Thyroid gland (tissue), 4 donors: ENCODE measurements around the gene RAB21. TPM values are rescaled to one million over a fixed set of nuclear protein-coding genes. Genes with fewer than 3 reads are reported as not detected.
A peak's percentile ranks its signal among the peaks of the same experiment; 100 is the strongest.

Experiments
- DNase-seq, 2 donors: peaks; one replicate each; pipeline ENCODE4 v3.0.0-alpha.2; 2019
- H3K27ac ChIP-seq, 3 donors: fragments of 200-600 bp; sonication (generic); 1 replicate in 2 of 3; 2 replicates in 1 of 3; pipeline ENCODE4 v1.5.1; 2016 to 2019; ENCODE audit warnings: mild to moderate bottlenecking in 1 of 3, moderate library complexity in 1 of 3
- H3K27me3 ChIP-seq: fragments of 200-600 bp; sonication (generic); one replicate; pipeline ENCODE4 v1.5.1; 2019
- H3K36me3 ChIP-seq, 2 donors: fragments of 200-600 bp; sonication (generic); one replicate each; pipeline ENCODE4 v1.5.1; 2016 to 2019
- H3K4me1 ChIP-seq, 2 donors: fragments of 200-600 bp; sonication (generic); one replicate each; pipeline ENCODE4 v1.5.1; 2017 to 2019
- H3K4me3 ChIP-seq, 3 donors: fragments of 200-600 bp; sonication (generic); replicated peaks in 1 of 3; 1 replicate in 2 of 3; 2 replicates in 1 of 3; pipeline ENCODE4 v1.5.1; 2016; ENCODE audit warnings: mild to moderate bottlenecking in 1 of 3
- H3K9me3 ChIP-seq: fragments of 200-600 bp; sonication (generic); one replicate; pipeline ENCODE4 v1.5.1; 2017
- POLR2A ChIP-seq, 2 donors: fragments of 450-650 bp; IDR thresholded peaks; one replicate each; pipeline ENCODE4 v1.6.1; 2017; ENCODE audit warnings: antibody characterized with exemption in 2 of 2, mild to moderate bottlenecking in 2 of 2, moderate library complexity in 1 of 2
- WGBS, 2 donors: methylation state at CpG; one replicate each; pipeline ENCODE4 v1.1.5; 2017; 5-methylcytosine and 5-hydroxymethylcytosine counted together
- intact Hi-C: fragments of 100-400 bp; cut with DNase I; formaldehyde crosslinking; loops from one replicate; pipeline ENCODE4 v1.15.1; 2023
- total RNA-seq, 4 donors: library from RNA; depleted of rRNA; stranded (reverse); fragments of >200 nt; gene quantifications; one replicate each; pipeline ENCODE4 v1.2.3, GENCODE V29; 2016
- TF ChIP-seq, protein P1 (sequence below), 6 experiments: fragments of 200-600 bp in 3 of 6; fragments of 450-650 bp in 3 of 6; sonication (generic) in 3 of 6; IDR thresholded peaks; one replicate each; pipeline ENCODE4 v1.5.1; 2016 to 2019; ENCODE audit warnings: antibody characterized with exemption in 6 of 6, mild to moderate bottlenecking in 2 of 6, inconsistent platforms in 1 of 6, moderate library complexity in 1 of 6

RAB21 gene
- total RNA-seq, 4 donors from 2014 or later: 16.0 to 55.1 (median 28.1) TPM

GRCh38 chr12:71768900-71769299 lies 14.2 kb downstream of the RAB21 start:
- peaks cover 9 to 10% of the 10 kb centered on the region in 2 donors for H3K36me3 ChIP-seq
- no peak overlapping the region for H3K4me3 ChIP-seq
- H3K27ac ChIP-seq: no peak overlapping the region
- H3K9me3 ChIP-seq: no peaks in the 10 kb centered on the region
- intact Hi-C loops: no loop called here
- no peaks in the 10 kb centered on the region for H3K4me1 ChIP-seq
- WGBS, 2 donors: 86 to 93% methylated on average over 2 of the region's 2 CpGs
- no peaks in the 10 kb centered on the region for H3K27me3 ChIP-seq
- no peak for DNase-seq
- TF ChIP-seq POLR2A (IDR thresholded peaks at IDR 0.05): no peak
- TF ChIP-seq, protein P1, sequence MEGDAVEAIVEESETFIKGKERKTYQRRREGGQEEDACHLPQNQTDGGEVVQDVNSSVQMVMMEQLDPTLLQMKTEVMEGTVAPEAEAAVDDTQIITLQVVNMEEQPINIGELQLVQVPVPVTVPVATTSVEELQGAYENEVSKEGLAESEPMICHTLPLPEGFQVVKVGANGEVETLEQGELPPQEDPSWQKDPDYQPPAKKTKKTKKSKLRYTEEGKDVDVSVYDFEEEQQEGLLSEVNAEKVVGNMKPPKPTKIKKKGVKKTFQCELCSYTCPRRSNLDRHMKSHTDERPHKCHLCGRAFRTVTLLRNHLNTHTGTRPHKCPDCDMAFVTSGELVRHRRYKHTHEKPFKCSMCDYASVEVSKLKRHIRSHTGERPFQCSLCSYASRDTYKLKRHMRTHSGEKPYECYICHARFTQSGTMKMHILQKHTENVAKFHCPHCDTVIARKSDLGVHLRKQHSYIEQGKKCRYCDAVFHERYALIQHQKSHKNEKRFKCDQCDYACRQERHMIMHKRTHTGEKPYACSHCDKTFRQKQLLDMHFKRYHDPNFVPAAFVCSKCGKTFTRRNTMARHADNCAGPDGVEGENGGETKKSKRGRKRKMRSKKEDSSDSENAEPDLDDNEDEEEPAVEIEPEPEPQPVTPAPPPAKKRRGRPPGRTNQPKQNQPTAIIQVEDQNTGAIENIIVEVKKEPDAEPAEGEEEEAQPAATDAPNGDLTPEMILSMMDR (IDR thresholded peaks at IDR 0.05): no peak

DNA sequence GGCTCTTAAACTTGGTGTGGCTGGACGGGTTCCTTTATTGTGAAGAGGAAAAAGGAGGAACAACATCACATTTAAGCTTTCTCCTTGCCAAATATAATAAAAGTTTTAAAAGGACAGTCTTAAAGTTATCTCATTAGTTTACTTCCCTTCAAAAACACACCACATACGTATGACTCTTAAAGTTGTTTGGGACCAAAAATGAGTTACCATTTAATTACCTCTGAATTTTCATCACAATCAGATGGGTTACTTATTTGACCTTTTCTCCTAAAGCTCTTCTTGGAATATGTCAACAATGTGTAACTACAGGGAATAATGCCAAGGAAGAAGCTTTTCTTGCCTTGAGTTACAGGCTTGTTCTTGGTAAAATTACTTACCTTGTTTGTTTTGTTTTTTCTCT lies 16.4 kb downstream of the RAB21 start:
- intact Hi-C loops: no loop called here
- 81 to 86% methylated on average over 2 of the region's 2 CpGs for WGBS, 2 donors
- no peak for DNase-seq
- TF ChIP-seq POLR2A (IDR thresholded peaks at IDR 0.05): no peak
- TF ChIP-seq, protein P1 (IDR thresholded peaks at IDR 0.05): no peak
- Histone ChIP-seq H3K4me3 (no peak overlapping the region), H3K27me3 (no peaks in the 10 kb centered on the region), H3K27ac (no peak overlapping the region), H3K36me3 (peaks cover 10 to 14% of the 10 kb centered on the region in 2 donors), H3K9me3 (no peaks in the 10 kb centered on the region), H3K4me1 (no peaks in the 10 kb centered on the region)

GRCh38 chr12:71772735-71773134 lies 18.1 kb downstream of the RAB21 start:
- H3K27me3 ChIP-seq: no peaks in the 10 kb centered on the region
- H3K9me3 ChIP-seq: no peaks in the 10 kb centered on the region
- intact Hi-C loops: no loop called here
- H3K4me3 ChIP-seq: no peak overlapping the region
- peaks cover 10 to 14% of the 10 kb centered on the region in 2 donors for H3K36me3 ChIP-seq
- H3K4me1 ChIP-seq: no peaks in the 10 kb centered on the region
- no peak for TF ChIP-seq POLR2A (IDR thresholded peaks at IDR 0.05)
- TF ChIP-seq, protein P1 (IDR thresholded peaks at IDR 0.05): no peak
- no peak for DNase-seq
- H3K27ac ChIP-seq: no peak overlapping the region

- Histone ChIP-seq H3K4me1 (no peaks in the 10 kb centered on the region), H3K36me3 (peaks cover 0 to 13% of the 10 kb centered on the region in 2 donors), H3K27ac (no peak overlapping the region), H3K9me3 (no peaks in the 10 kb centered on the region), H3K27me3 (no peaks in the 10 kb centered on the region), H3K4me3 (no peak overlapping the region)
- TF ChIP-seq POLR2A (IDR thresholded peaks at IDR 0.05): no peak
- TF ChIP-seq, protein P1 (IDR thresholded peaks at IDR 0.05): peak in 5 of 6 experiments; percentile 28 to 72 (median 57)
- 20 to 22% methylated on average over 3 of the region's 3 CpGs for WGBS, 2 donors
- DNase-seq: peak; percentile 25 to 50
- intact Hi-C loops: no loop called here
Observed at GRCh38 chr12:71780237-71780822, 25.7 kb downstream of the RAB21 start.

GRCh38 chr12:71782017-71782416 lies 27.4 kb downstream of the RAB21 start:
- no peak for TF ChIP-seq POLR2A (IDR thresholded peaks at IDR 0.05)
- Histone ChIP-seq H3K4me3 (no peak overlapping the region), H3K36me3 (peaks cover 10 to 23% of the 10 kb centered on the region in 2 donors), H3K9me3 (no peaks in the 10 kb centered on the region), H3K4me1 (no peaks in the 10 kb centered on the region), H3K27me3 (no peaks in the 10 kb centered on the region), H3K27ac (no peak overlapping the region)
- DNase-seq: no peak
- intact Hi-C loops: no loop called here
- 79 to 82% methylated on average over 4 of the region's 4 CpGs for WGBS, 2 donors
